DMS153 (cell line): ENCODE results near the gene SDHD.

Experiments used
- DNase-seq: peaks from one replicate; lab custom pipeline; 2025; lab: John Stamatoyannopoulos, UW

SDHD gene

DNA sequence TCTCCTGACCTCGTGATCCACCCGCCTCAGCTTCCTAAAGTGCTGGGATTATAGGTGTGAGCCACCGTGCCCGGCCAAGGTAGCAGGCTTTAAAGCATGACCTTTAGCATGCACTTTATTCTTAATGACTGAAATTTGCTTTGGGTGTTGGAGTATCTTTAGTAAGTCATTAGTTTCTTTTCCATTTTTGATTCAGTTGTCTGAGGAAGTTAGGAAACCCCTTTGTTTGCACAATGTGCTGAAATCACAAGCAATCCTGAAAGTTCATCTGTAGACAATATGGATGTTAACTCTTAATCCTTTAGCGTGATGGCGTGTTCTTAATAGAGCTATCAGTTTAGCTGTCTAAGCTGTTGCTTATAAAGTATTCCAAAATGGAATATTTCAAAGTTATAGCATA is 16.8 kb downstream of the SDHD start:
- DNase-seq, result no peak

DNA sequence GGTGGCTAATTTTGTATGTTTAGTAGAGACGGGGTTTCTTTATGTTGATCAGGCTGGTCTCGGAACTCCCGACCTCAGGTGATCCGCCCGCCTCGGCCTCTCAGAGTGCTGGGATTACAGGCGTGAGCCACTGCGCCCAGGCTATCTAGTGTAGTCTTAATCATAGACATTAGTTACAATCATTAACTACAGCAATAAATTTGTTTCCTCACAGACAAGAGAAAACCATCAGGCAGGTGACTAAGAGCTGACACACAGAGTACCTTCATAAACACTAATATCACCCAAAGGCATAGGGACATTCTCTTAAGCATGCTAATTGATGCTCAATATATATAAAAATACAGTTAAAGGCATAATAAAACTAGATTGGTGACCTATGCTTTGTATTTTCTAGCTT is 19.4 kb downstream of the SDHD start:
- DNase-seq, result no peak

DNA sequence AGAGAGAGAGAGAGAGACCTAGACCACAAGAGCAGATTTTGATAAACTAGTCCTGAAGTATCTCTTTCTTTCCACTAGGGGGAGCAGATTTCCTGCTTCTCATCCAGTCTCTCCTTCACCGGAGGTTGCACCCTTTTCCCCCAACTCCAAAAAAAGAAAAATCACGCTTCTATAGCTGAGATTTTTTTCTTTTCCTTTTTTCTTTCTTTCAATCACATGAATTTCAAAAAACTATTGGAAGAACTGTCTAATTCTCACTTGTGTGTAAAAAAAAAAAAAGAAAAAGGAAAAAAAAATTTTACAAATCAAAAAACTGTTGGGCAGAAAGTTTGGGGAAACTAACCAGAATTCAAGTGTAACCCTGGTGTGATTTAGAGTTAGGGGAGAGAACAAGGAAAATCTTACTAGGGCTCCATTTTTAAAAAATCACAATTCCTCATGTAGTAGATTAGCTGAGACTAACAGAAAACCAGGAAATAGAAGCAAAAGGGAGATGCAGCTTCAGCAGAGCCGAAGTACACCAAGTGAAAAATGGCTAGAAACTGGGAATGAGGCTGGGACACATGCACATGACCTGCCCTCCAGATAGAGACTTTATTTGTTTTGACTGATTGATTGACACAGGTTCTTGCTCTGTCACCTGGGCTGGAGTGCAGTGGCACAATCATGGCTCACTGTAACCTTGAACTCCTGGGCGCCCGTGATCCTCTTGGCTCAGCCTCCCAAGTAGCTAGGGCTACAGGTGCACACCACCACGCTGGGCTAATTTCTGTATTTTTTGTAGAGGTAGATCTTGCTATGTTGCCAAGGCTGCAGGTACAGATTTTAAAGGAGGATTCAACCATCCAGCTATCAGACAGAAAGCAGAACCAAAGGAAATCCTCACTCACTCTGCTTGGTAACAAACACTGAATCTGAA is 27.1 kb downstream of the SDHD start:
- DNase-seq, result peak; percentile 65

DNA sequence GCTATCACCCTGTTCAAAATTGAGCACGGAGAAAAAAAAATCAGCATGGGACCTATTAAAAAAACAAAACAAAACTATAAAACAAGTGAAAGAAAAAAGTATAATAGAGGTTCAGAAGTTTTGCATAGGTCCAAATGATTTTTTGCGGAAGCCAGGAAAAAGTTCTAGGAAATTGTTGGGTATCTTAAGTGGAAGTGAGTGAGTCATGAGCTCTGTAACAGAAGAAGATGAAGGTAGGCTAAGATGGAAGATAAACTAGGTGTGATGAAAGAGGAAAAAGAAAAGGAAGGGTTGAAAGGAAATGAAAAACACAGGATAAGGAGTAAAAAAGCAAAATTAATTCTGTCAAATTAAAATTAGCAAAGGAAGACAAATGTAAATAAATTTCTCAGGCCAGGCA is 27.8 kb downstream of the SDHD start:
- DNase-seq, result no peak

DNA sequence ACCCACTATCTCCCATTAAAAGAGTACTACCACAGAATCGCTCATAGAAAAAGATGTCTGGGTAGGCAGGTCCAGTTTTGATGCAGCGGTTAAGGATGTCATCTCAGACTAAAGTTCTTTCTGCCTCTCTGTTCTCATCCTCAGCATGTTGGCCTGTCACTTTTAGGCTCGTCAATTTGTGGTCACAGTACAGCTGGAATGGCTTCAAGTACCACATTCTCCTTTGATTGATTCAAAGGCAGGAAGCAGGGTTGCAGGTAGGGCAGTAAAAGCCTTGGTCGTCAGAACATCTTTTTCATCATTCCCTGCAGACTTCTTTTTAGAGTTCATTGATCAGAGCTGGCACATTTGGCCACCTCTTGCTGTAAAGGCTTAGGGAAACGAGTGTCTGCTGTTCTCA is 28.7 kb downstream of the SDHD start:
- DNase-seq, result no peak

DNA sequence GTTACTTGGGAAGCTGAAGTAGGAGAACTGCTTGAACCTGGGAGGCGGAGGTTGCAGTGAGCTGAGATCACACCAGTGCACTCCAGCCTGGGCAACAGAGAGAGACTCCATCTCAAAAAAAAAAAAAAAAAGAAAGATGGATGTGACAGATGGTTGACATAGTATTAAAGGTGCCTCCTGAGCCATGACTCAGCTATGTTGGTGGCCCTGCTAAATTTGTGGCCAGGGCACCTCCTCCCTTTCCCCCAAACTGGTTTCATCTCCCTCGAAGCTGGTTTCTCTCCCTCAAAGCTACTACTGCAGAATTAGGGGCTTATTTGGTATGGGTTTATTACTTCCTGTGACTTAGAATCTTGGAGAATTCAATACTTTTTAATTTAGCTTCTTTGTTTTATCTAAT is 31.5 kb downstream of the SDHD start:
- no peak for DNase-seq

DNA sequence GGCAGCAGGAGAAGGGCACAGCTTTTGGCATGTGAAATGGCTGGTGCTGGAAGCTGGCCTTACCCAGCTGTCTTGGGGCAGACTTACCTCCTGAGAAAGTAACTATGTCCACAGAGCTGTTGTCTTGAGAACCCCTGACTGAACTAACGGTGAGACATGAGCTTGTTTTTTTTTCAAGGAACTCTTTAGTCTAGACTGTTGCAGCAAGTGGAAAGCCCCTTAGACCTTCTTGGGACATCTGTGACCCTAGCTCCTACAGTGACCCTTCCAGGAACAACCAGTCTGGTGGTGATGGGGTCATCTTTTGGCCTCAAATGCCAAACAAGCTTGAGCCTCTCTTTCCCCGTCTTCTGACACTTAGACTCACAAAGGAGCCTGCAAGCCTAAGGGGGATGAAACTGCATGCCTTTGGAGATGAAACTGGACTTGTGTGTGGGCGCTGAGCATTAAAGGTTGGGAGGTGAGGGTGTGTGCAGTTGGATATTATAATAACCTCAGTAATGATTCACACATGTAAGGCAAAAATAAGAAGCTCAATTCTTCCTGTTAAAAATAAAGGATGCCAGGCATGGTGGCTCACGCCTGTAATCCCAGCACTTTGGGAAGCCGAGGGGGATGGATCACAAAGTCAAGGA is 35.4 kb downstream of the SDHD start:
- no peak for DNase-seq

DNA sequence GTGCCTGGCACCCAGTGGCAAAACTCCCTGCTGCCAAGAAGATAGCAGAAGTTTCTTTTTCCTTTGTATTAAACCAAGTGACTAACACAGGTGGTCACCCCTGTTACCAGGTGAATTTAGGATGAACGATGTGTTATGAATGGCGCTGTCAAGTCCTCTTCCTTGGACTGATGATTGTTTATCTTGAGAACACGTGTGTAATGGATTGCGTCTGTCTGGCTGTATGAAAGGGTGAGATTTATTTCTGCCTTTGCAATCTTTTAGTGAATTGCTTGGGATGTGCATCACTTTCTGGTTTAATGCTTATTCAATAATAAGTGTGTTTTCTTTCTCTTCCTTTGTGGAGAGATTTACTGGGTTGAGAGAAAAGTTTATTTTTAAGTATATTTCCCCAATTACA is 36.5 kb downstream of the SDHD start:
- DNase-seq, result no peak

DNA sequence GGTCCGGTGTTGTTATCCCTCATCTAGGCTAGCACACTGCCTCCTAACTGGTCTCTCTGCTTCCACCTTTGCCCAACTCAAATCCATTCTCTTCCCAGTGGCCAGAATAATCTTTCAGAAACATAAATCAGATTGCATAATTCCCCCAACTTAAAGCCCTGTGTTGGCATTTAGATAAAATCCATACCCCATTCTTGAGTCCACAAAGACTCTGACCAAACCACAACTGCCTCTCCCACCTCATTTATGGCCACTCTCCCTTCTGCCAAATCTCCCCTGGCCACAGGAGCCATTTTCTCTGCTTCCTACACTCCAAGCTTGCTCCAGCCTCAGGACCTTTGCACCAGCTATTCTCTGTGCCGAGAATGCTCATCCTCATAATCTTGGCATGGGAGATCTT is 40.4 kb downstream of the SDHD start:
- DNase-seq, result no peak

DNA sequence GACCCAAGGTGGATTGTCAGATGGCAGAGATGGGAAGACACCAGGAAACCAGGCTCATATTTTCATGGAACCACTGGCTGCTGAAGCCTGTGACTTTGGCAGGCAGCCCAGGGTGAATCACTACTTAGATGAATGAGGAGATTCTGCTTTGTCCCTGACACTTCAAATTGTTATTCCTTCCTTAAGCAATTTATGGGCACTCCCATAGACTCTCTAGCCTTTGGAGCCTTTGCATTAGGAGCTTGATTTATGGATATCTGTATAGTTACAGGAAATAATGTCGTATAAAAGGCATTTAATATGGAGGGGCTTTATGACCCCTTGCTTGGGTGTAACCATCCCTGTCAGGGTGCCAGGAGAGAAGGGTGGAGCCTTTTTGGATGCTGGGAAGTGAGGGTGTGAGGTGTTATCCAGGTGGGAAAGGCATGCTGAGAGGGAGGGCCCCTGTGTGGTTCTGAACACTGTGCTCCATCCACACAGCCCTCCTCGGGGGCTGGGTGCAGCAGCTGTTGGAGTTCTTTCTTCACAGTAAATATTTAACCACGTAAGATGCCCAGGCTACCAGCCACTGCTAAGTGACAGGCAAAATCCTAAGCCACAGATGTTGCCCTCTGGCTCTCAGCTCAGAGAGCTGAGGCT is 41.9 kb downstream of the SDHD start:
- DNase-seq, result peak; percentile 98

DNA sequence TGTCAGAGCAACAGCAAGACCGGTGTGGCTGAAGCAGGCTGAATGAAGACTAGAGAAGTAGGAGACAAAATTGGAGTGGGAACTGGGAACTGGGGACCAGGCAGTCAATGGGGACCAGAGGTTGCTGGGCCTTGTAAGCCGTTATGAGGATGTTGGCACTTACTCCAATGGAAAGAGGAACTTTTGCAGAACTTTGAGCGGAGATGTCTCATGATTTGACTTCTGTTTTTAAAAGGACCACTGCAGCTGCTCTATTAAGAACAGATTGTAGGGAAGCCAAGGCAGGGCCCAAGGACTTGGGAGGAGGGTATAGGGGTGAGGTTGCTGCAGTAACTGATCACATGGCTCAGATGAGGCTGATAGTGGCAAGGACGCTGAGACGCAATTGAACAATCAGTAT is 43.0 kb downstream of the SDHD start:
- no peak for DNase-seq

DNA sequence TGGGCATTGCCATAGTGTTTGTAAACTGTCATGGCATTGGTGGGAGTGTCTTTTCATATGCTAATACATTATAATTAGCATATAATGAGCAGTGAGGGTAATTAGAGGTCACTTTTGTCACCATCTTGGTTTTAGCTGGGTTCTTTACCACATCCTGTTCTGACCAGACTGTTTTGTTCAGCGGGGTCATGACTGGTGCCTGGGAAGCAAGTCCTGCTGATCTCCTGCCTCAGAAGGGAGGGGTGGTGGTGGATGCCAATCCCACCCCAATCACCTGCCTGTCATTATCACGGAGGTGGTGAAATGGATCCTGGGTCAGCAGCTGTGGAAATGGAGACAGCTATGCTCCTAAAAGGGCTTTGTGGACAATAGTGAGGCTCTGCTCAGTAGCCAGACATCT is 46.1 kb downstream of the SDHD start:
- DNase-seq, result no peak

DNA sequence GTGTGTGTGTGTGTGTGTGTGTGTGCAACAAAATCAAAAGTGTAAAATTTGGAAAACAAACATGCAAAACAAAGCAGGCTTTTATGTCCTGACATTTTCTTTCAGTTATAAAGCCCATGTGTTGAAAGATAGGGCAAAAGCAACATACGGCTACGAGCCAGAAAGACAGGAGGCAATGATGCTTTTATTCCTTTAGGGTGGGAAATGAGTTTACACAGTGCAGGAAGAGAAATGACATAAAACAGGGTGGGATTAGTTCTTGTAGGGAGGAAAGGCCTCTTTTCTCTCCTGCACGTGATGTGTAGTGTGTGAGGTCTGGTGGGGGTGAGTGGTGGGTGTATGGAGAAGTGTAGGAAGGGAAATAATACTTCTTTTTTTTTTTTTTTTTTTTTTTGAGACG is 47.8 kb downstream of the SDHD start:
- DNase-seq, result no peak

DNA sequence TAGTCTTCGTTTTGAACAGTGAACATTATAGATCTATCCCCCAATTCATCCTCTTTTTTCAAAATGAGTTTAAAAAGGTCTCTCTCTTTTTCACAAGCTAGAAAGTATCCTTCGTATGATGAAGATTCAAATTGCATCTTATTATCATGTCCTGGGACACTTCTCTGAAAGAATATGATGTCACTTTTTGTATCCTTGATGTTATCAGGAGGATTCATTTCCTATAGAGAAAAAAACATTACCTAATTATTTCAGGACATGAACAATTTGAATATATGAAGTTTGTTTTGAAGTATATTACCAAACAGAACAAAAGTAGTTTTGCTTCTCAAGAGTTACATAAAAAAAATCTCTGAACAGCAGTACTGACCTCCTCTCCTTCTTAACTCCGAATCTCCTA is 56.9 kb downstream of the SDHD start:
- no peak for DNase-seq
